Mesenchymal stem cell (in vitro differentiated cells and primary cell): ENCODE results near the gene PAPPA.

Experiments
- DNase-seq: peaks from one replicate; pipeline ENCODE4 v3.0.0-alpha.2; 2013
- H2AFZ ChIP-seq: one replicate; pipeline ENCODE4 v1.6.1; 2013; ENCODE audit warnings: low read depth, mild to moderate bottlenecking, control low read depth, inconsistent platforms, low read length, moderate library complexity
- H2AK5ac ChIP-seq: 2 replicates; pipeline ENCODE4 v1.6.1; 2013; ENCODE audit warnings: low read length, moderate library complexity, mild to moderate bottlenecking, inconsistent platforms; ENCODE audit not compliant: severe bottlenecking
- H2BK120ac ChIP-seq: one replicate; pipeline ENCODE4 v1.6.1; 2013; ENCODE audit warnings: low read depth, mild to moderate bottlenecking, inconsistent platforms, low read length, moderate library complexity
- H2BK12ac ChIP-seq, 2 experiments: one replicate each; pipeline ENCODE4 v1.6.1; 2013; ENCODE audit warnings: inconsistent platforms in 2 of 2, low read length in 2 of 2, mild to moderate bottlenecking in 2 of 2, moderate library complexity in 2 of 2, control low read depth in 1 of 2
- H2BK15ac ChIP-seq: one replicate; pipeline ENCODE4 v1.6.1; 2013; ENCODE audit warnings: mild to moderate bottlenecking, low read depth, inconsistent platforms; ENCODE audit not compliant: poor library complexity, severe bottlenecking
- H2BK5ac ChIP-seq: 2 replicates; pipeline ENCODE4 v1.6.1; 2013; ENCODE audit warnings: low read depth, mild to moderate bottlenecking, low read length, control low read depth, inconsistent platforms; ENCODE audit not compliant: poor library complexity, severe bottlenecking
- H3K14ac ChIP-seq, 2 experiments: one replicate each; pipeline ENCODE4 v1.6.1; 2013; ENCODE audit warnings: inconsistent platforms in 2 of 2, low read length in 2 of 2, control low read depth in 1 of 2, mild to moderate bottlenecking in 1 of 2, moderate library complexity in 1 of 2
- H3K18ac ChIP-seq, 2 experiments: one replicate each; pipeline ENCODE4 v1.6.1; 2013; ENCODE audit warnings: inconsistent platforms in 2 of 2, low read length in 2 of 2, control low read depth in 1 of 2, low read depth in 1 of 2, mild to moderate bottlenecking in 1 of 2
- H3K23ac ChIP-seq, 2 experiments: one replicate each; pipeline ENCODE4 v1.6.1; 2013; ENCODE audit warnings: inconsistent platforms in 2 of 2, low read length in 2 of 2, mild to moderate bottlenecking in 2 of 2, moderate library complexity in 2 of 2, control low read depth in 1 of 2
- H3K27ac ChIP-seq: 2 replicates; pipeline ENCODE4 v1.5.1; 2013; ENCODE audit warnings: mild to moderate bottlenecking, moderate library complexity, low read length, control low read depth, inconsistent platforms; ENCODE audit not compliant: poor library complexity, severe bottlenecking
- H3K27me3 ChIP-seq, 2 experiments: 2 replicates each; pipeline versions ENCODE4 v1.6.1 to v1.7.0; 2013; ENCODE audit warnings: low read length in 2 of 2, mild to moderate bottlenecking in 2 of 2, moderate library complexity in 2 of 2, control low read depth in 1 of 2, inconsistent platforms in 1 of 2; ENCODE audit not compliant: control insufficient read depth in 1 of 2, insufficient read depth in 1 of 2
- H3K36me3 ChIP-seq, 2 experiments: 2 replicates each; pipeline versions ENCODE4 v1.6.1 to v1.7.0; 2013; ENCODE audit warnings: low read length in 2 of 2, control low read depth in 1 of 2, inconsistent platforms in 1 of 2, low read depth in 1 of 2, mild to moderate bottlenecking in 1 of 2; ENCODE audit not compliant: insufficient read depth in 2 of 2, control insufficient read depth in 1 of 2
- H3K4ac ChIP-seq, 2 experiments: one replicate each; pipeline ENCODE4 v1.6.1; 2013; ENCODE audit warnings: inconsistent platforms in 2 of 2, low read length in 2 of 2, mild to moderate bottlenecking in 2 of 2, moderate library complexity in 2 of 2, control low read depth in 1 of 2, low read depth in 1 of 2
- H3K4me1 ChIP-seq: 2 replicates; pipeline ENCODE4 v1.6.1; 2013; ENCODE audit warnings: low read depth, low read length, control low read depth; ENCODE audit not compliant: control insufficient read depth, insufficient read depth
- H3K4me2 ChIP-seq: 2 replicates; pipeline ENCODE4 v1.6.1; 2013; ENCODE audit warnings: low read length, mild to moderate bottlenecking, inconsistent platforms; ENCODE audit not compliant: poor library complexity, severe bottlenecking
- H3K4me3 ChIP-seq, 2 experiments: 2 replicates each; pipeline versions ENCODE4 v1.5.1 to v1.7.0; 2013; ENCODE audit warnings: low read length in 2 of 2, mild to moderate bottlenecking in 2 of 2, control low read depth in 1 of 2, low read depth in 1 of 2; ENCODE audit not compliant: insufficient read depth in 1 of 2
- H3K79me1 ChIP-seq: replicated peaks from 2 replicates; pipeline ENCODE4 v1.6.1; 2013; ENCODE audit warnings: mild to moderate bottlenecking, control low read depth, low read length, inconsistent platforms; ENCODE audit not compliant: poor library complexity, severe bottlenecking
- H3K9ac ChIP-seq: 2 replicates; pipeline ENCODE4 v1.7.0; 2013; ENCODE audit warnings: mild to moderate bottlenecking, low read length, moderate library complexity
- H3K9me3 ChIP-seq: 2 replicates; pipeline ENCODE4 v1.7.0; 2013; ENCODE audit warnings: mild to moderate bottlenecking, low read length; ENCODE audit not compliant: control insufficient read depth
- H4K8ac ChIP-seq: one replicate; pipeline ENCODE4 v1.6.1; 2013; ENCODE audit warnings: inconsistent platforms, mild to moderate bottlenecking, low read length, moderate library complexity
- H4K91ac ChIP-seq: one replicate; pipeline ENCODE4 v1.6.1; 2013; ENCODE audit warnings: mild to moderate bottlenecking, low read length, inconsistent platforms
- WGBS: methylation state at CpG from one replicate; pipeline ENCODE4 v1.1.7; 2013; ENCODE audit warnings: mixed read lengths; 5-methylcytosine and 5-hydroxymethylcytosine counted together

The PAPPA gene

GRCh38 chr9:116394894-116395698, 241.5 kb downstream of the PAPPA start:
- no peak overlapping the region for H4K8ac ChIP-seq
- no peak overlapping the region for H3K4me3 ChIP-seq
- no peak overlapping the region for H2AFZ ChIP-seq
- no peak overlapping the region for H4K91ac ChIP-seq
- peaks cover 8% of the 10 kb centered on the region for H3K4me1 ChIP-seq
- H3K27ac ChIP-seq = no peak overlapping the region
- H3K4me2 ChIP-seq = no peak overlapping the region
- H2BK15ac ChIP-seq = no peak overlapping the region
- H3K14ac ChIP-seq = no peak overlapping the region
- peaks cover 13 to 99% of the 10 kb centered on the region in 2 experiments for H3K36me3 ChIP-seq
- H3K23ac ChIP-seq = no peak overlapping the region
- no peak overlapping the region for H2BK12ac ChIP-seq
- H3K9me3 ChIP-seq = no peaks in the 10 kb centered on the region
- H3K79me1 ChIP-seq = no peaks in the 10 kb centered on the region
- no peaks in the 10 kb centered on the region for H3K27me3 ChIP-seq
- H2AK5ac ChIP-seq = no peak overlapping the region
- no peak overlapping the region for H3K9ac ChIP-seq
- no peak overlapping the region for H2BK5ac ChIP-seq
- no peak overlapping the region for H2BK120ac ChIP-seq
- no peak overlapping the region for H3K4ac ChIP-seq
- WGBS = 89% methylated on average over 5 of the region's 5 CpGs
- H3K18ac ChIP-seq = no peak overlapping the region
- no peak for DNase-seq

- no peak overlapping the region for H3K4me2 ChIP-seq
- H2BK5ac ChIP-seq = no peak overlapping the region
- no peak overlapping the region for H2BK15ac ChIP-seq
- no peak overlapping the region for H3K14ac ChIP-seq
- no peak overlapping the region for H2AFZ ChIP-seq
- no peak overlapping the region for H4K8ac ChIP-seq
- no peak overlapping the region for H3K4ac ChIP-seq
- H3K36me3 ChIP-seq = peaks cover 13 to 100% of the 10 kb centered on the region in 2 experiments
- H3K4me1 ChIP-seq = peaks cover 8% of the 10 kb centered on the region
- no peak overlapping the region for H3K23ac ChIP-seq
- no peaks in the 10 kb centered on the region for H3K27me3 ChIP-seq
- H2BK120ac ChIP-seq = no peak overlapping the region
- no peak overlapping the region for H3K9ac ChIP-seq
- H3K9me3 ChIP-seq = no peaks in the 10 kb centered on the region
- no peak overlapping the region for H3K27ac ChIP-seq
- DNase-seq = no peak
- H2BK12ac ChIP-seq = no peak overlapping the region
- no peak overlapping the region for H3K18ac ChIP-seq
- no peak overlapping the region for H4K91ac ChIP-seq
- H3K4me3 ChIP-seq = no peak overlapping the region
- WGBS = 99% methylated on average over 2 of the region's 3 CpGs
- H3K79me1 ChIP-seq = no peaks in the 10 kb centered on the region
- no peak overlapping the region for H2AK5ac ChIP-seq
Observed at GRCh38 chr9:116395699-116396037, 242.1 kb downstream of the PAPPA start.

- H3K9ac ChIP-seq = no peak overlapping the region
- H3K36me3 ChIP-seq = peaks cover 0 to 30% of the 10 kb centered on the region in 2 experiments
- H3K14ac ChIP-seq = no peak overlapping the region
- no peak overlapping the region for H3K4me2 ChIP-seq
- peaks cover 1% of the 10 kb centered on the region for H3K4me1 ChIP-seq
- no peak for DNase-seq
- H4K8ac ChIP-seq = no peak overlapping the region
- no peak overlapping the region for H2BK12ac ChIP-seq
- H3K27ac ChIP-seq = no peak overlapping the region
- no peaks in the 10 kb centered on the region for H3K27me3 ChIP-seq
- no peak overlapping the region for H3K23ac ChIP-seq
- no peak overlapping the region for H4K91ac ChIP-seq
- no peak overlapping the region for H3K18ac ChIP-seq
- no peak overlapping the region for H2AFZ ChIP-seq
- H3K4me3 ChIP-seq = no peak overlapping the region
- H3K4ac ChIP-seq = no peak overlapping the region
- no peak overlapping the region for H2BK120ac ChIP-seq
- H2BK15ac ChIP-seq = no peak overlapping the region
- H2BK5ac ChIP-seq = no peak overlapping the region
- no peak overlapping the region for H2AK5ac ChIP-seq
- H3K9me3 ChIP-seq = no peaks in the 10 kb centered on the region
- no peaks in the 10 kb centered on the region for H3K79me1 ChIP-seq
Observed at GRCh38 chr9:116403171-116403570, 249.6 kb downstream of the PAPPA start.

GRCh38 chr9:116404228-116404627, 250.6 kb downstream of the PAPPA start:
- peaks cover 1% of the 10 kb centered on the region for H3K4me1 ChIP-seq
- no peak overlapping the region for H2AFZ ChIP-seq
- no peak overlapping the region for H2BK12ac ChIP-seq
- H2AK5ac ChIP-seq = peak overlapping the region; percentile 89
- 93% methylated on average over 3 of the region's 3 CpGs for WGBS
- no peak overlapping the region for H3K23ac ChIP-seq
- no peak overlapping the region for H3K27ac ChIP-seq
- H3K36me3 ChIP-seq = peaks cover 0 to 20% of the 10 kb centered on the region in 2 experiments
- DNase-seq = no peak
- no peak overlapping the region for H4K91ac ChIP-seq
- no peak overlapping the region for H3K14ac ChIP-seq
- H2BK15ac ChIP-seq = no peak overlapping the region
- H3K79me1 ChIP-seq = no peaks in the 10 kb centered on the region
- no peak overlapping the region for H2BK5ac ChIP-seq
- H3K4me2 ChIP-seq = no peak overlapping the region
- no peak overlapping the region for H3K9ac ChIP-seq
- H3K27me3 ChIP-seq = no peaks in the 10 kb centered on the region
- no peaks in the 10 kb centered on the region for H3K9me3 ChIP-seq
- H3K4ac ChIP-seq = no peak overlapping the region
- H3K18ac ChIP-seq = no peak overlapping the region
- no peak overlapping the region for H3K4me3 ChIP-seq
- H2BK120ac ChIP-seq = no peak overlapping the region
- H4K8ac ChIP-seq = no peak overlapping the region
